Right atrium auricular region (tissue), 2 donors: ENCODE results near the gene ZBTB37. TPM values are rescaled to one million over a fixed set of nuclear protein-coding genes. Genes with fewer than 3 reads are reported as not detected.

Experiments
- DNase-seq: peaks from one replicate; pipeline ENCODE4 v3.0.0-alpha.2; 2019; ENCODE audit warnings: low spot score
- H3K27ac ChIP-seq, 2 donors: fragments of 200-600 bp; sonication (generic); 1 replicate in 1 of 2; 2 replicates in 1 of 2; pipeline ENCODE4 v1.5.1; 2016 to 2019
- H3K27me3 ChIP-seq, 2 donors: fragments of 200-600 bp; sonication (generic); one replicate each; pipeline versions ENCODE4 v1.5.1 to v1.6.0; 2017 to 2019
- H3K36me3 ChIP-seq: fragments of 200-600 bp; sonication (generic); one replicate; pipeline ENCODE4 v1.5.1; 2016
- H3K4me1 ChIP-seq, 2 donors: fragments of 200-600 bp; sonication (generic); one replicate each; pipeline versions ENCODE4 v1.5.1 to v1.6.0; 2017 to 2019
- H3K4me3 ChIP-seq, 2 donors: fragments of 200-600 bp; sonication (generic); 1 replicate in 1 of 2; 2 replicates in 1 of 2; pipeline ENCODE4 v1.5.1; 2017 to 2019; ENCODE audit warnings: mild to moderate bottlenecking in 1 of 2, moderate library complexity in 1 of 2
- H3K9me3 ChIP-seq, 2 donors: fragments of 200-600 bp; sonication (generic); one replicate each; pipeline ENCODE4 v1.5.1; 2019
- CTCF ChIP-seq, 2 donors: fragments of 200-600 bp; sonication (generic); IDR thresholded peaks; one replicate each; pipeline ENCODE4 v1.5.1; 2019; ENCODE audit warnings: antibody characterized with exemption in 2 of 2
- total RNA-seq, 2 donors: library from RNA; depleted of rRNA; stranded (reverse); fragments of >200 nt; gene quantifications; one replicate each; pipeline ENCODE4 v1.1.0, GENCODE V29; 2016

Gene ZBTB37
- total RNA-seq, 2 donors from 2014 or later: 5.8 to 8.8 TPM

DNA sequence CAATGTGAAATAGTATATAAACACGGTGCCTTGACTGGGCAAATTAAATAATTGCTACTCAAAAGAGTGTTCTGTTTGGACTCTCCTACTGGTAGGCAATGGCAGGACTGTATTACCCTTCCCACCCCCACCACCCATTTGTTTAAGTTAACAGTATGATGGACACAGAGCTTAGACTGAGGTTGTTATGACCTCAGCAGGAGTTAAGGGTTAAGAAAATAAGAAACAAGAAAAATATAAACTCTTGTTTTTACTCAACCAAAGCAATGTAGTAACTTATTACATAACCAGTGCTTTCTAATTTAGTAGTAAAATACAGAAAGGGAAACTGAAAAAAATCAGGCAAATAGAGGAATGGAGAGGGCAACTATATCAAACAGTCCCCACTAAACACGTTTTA, 68.9 kb downstream of the ZBTB37 start:
- H3K27ac ChIP-seq: no peak overlapping the region
- H3K4me1 ChIP-seq: no peaks in the 10 kb centered on the region
- H3K36me3 ChIP-seq: peaks cover 51% of the 10 kb centered on the region
- DNase-seq: no peak
- no peak overlapping the region for H3K4me3 ChIP-seq
- no peak for TF ChIP-seq CTCF (IDR thresholded peaks at IDR 0.05)
- H3K27me3 ChIP-seq: no peaks in the 10 kb centered on the region
- no peaks in the 10 kb centered on the region for H3K9me3 ChIP-seq

DNA sequence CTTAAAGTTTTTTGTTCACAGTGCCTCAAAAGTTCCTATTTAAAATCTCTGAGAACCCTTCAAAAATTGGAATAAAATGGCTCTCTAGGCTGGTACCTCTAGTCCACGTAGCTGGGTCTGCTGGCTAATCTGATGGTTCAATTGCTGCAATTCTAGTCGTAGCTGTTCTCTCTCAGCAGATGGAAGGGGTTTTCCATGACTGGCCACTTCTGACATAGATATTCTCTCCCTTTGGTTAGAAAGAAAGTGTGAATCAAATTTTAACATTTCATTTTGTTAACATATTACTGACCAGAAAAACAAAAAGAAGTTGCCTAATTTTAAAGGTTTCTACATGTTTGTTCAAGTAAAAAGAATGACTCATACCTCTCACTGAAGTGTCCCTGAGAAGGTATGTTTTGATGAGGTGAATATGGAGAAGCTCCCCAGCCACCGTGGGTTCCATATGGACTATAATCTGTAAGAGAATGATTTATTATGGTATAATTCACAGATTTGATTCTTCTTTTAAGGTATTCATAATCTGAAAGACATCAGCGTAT, 78.3 kb downstream of the ZBTB37 start:
- peaks cover 98% of the 10 kb centered on the region for H3K36me3 ChIP-seq

DNA sequence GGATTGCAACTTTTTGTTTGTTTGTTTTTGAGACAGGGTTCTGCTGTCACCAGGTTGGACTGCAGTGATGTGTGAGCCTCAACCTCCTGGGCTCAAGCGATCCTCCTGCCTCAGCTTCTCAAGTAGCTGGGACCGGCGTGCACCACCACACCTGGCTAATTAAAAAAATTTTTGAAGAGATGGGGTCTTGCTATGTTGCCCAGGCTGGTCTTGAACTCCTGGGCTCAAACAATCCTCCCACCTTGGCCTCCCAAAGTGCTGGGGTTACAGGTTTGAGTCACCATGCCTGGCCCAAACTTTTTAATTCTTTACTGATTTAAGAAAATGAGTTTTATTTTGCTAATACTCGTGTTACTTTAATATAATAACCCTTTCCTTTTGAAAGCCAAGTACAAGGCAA, 80.4 kb downstream of the ZBTB37 start:
- Histone ChIP-seq H3K27me3 (no peaks in the 10 kb centered on the region), H3K27ac (no peak overlapping the region), H3K4me3 (no peak overlapping the region), H3K9me3 (no peaks in the 10 kb centered on the region), H3K36me3 (peaks cover 82% of the 10 kb centered on the region), H3K4me1 (no peaks in the 10 kb centered on the region)
- no peak for DNase-seq
- no peak for TF ChIP-seq CTCF (IDR thresholded peaks at IDR 0.05)

More for the DNA sequence above, 78.3 kb downstream of the ZBTB37 start:
- no peak for DNase-seq
- Histone ChIP-seq H3K27me3 (no peaks in the 10 kb centered on the region), H3K4me3 (no peak overlapping the region), H3K27ac (no peak overlapping the region), H3K4me1 (no peaks in the 10 kb centered on the region), H3K9me3 (no peaks in the 10 kb centered on the region)
- TF ChIP-seq CTCF (IDR thresholded peaks at IDR 0.05): no peak

Other genes with a start within 250 kb of the ZBTB37 start
- gene TEX50, start 233.0 kb upstream of the ZBTB37 start, total RNA-seq: not detected
- gene ANKRD45, start 198.5 kb upstream of the ZBTB37 start, total RNA-seq: under 1 TPM; 0.35 to 0.56 TPM
- 10 to 100 TPM; 20.9 to 24.6 TPM for gene KLHL20, start 153.4 kb upstream of the ZBTB37 start, total RNA-seq
- 10 to 100 TPM; 11.2 to 13.9 TPM for gene DARS2, start 43.7 kb upstream of the ZBTB37 start, total RNA-seq
- 1 to 10 TPM; 1.5 to 4.2 TPM for gene CENPL, start 43.5 kb upstream of the ZBTB37 start, total RNA-seq
- gene GAS5, start 391 bp upstream of the ZBTB37 start, total RNA-seq: 100 to 1,000 TPM in 1 of 2 donors, 10 to 100 TPM in 1; 74.6 to 115 TPM
- gene SERPINC1, start 48.9 kb downstream of the ZBTB37 start, total RNA-seq: under 1 TPM in 1 of 2 donors, not detected in 1; 0.31 TPM
- 10 to 100 TPM; 14.6 to 15.6 TPM for gene RC3H1, start 154.0 kb downstream of the ZBTB37 start, total RNA-seq